Measurements from ENCODE around the gene EFHC2.

DNA sequence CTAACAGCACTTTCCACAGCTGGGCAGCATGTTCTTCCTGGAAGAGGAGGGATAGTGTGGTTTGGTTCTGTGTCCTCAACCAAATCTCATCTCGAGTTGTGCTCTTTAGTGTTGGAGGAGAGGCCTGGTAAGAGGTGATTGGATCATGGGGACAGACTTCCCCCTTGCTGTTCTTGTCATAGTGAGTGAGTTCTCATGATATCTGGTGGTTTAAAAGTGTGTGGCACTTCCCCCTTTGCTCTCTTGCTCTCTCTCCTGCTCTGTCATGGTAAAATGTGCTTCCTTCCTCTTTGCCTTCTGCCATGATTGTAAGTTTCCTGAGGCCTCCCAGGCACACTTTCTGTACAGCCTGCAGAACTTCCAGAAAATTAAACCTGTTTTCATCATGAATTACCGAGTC, 236.6 kb downstream of the EFHC2 start:
- TF ChIP-seq, protein P1, sequence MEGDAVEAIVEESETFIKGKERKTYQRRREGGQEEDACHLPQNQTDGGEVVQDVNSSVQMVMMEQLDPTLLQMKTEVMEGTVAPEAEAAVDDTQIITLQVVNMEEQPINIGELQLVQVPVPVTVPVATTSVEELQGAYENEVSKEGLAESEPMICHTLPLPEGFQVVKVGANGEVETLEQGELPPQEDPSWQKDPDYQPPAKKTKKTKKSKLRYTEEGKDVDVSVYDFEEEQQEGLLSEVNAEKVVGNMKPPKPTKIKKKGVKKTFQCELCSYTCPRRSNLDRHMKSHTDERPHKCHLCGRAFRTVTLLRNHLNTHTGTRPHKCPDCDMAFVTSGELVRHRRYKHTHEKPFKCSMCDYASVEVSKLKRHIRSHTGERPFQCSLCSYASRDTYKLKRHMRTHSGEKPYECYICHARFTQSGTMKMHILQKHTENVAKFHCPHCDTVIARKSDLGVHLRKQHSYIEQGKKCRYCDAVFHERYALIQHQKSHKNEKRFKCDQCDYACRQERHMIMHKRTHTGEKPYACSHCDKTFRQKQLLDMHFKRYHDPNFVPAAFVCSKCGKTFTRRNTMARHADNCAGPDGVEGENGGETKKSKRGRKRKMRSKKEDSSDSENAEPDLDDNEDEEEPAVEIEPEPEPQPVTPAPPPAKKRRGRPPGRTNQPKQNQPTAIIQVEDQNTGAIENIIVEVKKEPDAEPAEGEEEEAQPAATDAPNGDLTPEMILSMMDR (conservative IDR thresholded peaks at IDR 0.05; ENCODE audit: low read length), result no peak
- no peak for TF ChIP-seq EZH2phosphoT487 (IDR thresholded peaks at IDR 0.05; ENCODE audit: borderline replicate concordance, low read depth, low read length)
